ENCODE measurements around the gene KIFBP.

KIFBP gene

DNA sequence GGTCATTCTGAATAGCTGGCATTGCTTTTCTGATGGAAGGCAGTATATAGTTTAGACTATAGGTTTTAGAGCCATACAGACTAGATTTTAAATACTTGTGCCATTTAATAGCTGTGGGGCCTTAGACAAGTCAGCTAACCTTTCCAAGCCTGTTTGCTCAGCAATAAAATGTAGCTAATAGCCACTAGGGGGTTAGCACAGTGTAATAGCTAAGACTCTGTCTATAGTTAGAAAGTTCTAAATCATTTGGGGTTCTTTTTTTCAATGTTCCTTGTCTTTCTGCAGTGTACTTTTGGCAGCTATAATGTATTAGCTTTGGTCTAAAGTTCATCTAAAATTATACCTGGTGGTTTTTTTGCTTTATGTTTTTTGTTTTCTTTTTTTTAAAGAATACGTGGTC is 7.5 kb upstream of the KIFBP start:
- Histone ChIP-seq H3K9me3 (ENCODE audit: insufficient read depth, low read length) (no peaks in the 10 kb centered on the region), H3K36me3 (ENCODE audit: low read length) (peaks cover 76% of the 10 kb centered on the region), H3K79me2 (ENCODE audit: insufficient read depth, low read length) (peaks cover 28% of the 10 kb centered on the region), H3K9me2 (replicated peaks; ENCODE audit: insufficient read depth, low read length) (no peaks in the 10 kb centered on the region), H3K4me2 (ENCODE audit: low read depth, low read length, poor library complexity, severe bottlenecking) (no peak overlapping the region), H4K20me1 (ENCODE audit: low read depth, low read length) (peaks cover 22% of the 10 kb centered on the region), H3F3A (ENCODE audit: insufficient read depth) (peaks cover 45% of the 10 kb centered on the region), H3K9ac (ENCODE audit: low read length) (no peak overlapping the region), H3K27ac (ENCODE audit: low read depth, low read length) (no peak overlapping the region), H2AFZ (ENCODE audit: low read depth, low read length, severe bottlenecking) (no peak overlapping the region), H3K27me3 (ENCODE audit: low read length) (no peaks in the 10 kb centered on the region), H3K4me3 (ENCODE audit: insufficient read depth, low read length, poor library complexity, severe bottlenecking) (no peak overlapping the region)
- TF ChIP-seq, protein P1, sequence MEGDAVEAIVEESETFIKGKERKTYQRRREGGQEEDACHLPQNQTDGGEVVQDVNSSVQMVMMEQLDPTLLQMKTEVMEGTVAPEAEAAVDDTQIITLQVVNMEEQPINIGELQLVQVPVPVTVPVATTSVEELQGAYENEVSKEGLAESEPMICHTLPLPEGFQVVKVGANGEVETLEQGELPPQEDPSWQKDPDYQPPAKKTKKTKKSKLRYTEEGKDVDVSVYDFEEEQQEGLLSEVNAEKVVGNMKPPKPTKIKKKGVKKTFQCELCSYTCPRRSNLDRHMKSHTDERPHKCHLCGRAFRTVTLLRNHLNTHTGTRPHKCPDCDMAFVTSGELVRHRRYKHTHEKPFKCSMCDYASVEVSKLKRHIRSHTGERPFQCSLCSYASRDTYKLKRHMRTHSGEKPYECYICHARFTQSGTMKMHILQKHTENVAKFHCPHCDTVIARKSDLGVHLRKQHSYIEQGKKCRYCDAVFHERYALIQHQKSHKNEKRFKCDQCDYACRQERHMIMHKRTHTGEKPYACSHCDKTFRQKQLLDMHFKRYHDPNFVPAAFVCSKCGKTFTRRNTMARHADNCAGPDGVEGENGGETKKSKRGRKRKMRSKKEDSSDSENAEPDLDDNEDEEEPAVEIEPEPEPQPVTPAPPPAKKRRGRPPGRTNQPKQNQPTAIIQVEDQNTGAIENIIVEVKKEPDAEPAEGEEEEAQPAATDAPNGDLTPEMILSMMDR (IDR thresholded peaks at IDR 0.05; ENCODE audit: insufficient read depth, low read length, poor library complexity, severe bottlenecking), result no peak
- no peak for TF ChIP-seq EZH2phosphoT487 (conservative IDR thresholded peaks at IDR 0.05; ENCODE audit: low read length)

- Histone ChIP-seq H2AFZ (ENCODE audit: low read depth, low read length, severe bottlenecking) (no peak overlapping the region), H3F3A (ENCODE audit: insufficient read depth) (peaks cover 45% of the 10 kb centered on the region), H4K20me1 (ENCODE audit: low read depth, low read length) (peaks cover 22% of the 10 kb centered on the region), H3K9me2 (replicated peaks; ENCODE audit: insufficient read depth, low read length) (no peaks in the 10 kb centered on the region), H3K36me3 (ENCODE audit: low read length) (peaks cover 70% of the 10 kb centered on the region), H3K9me3 (ENCODE audit: insufficient read depth, low read length) (no peaks in the 10 kb centered on the region), H3K27me3 (ENCODE audit: low read length) (no peaks in the 10 kb centered on the region), H3K4me3 (ENCODE audit: insufficient read depth, low read length, poor library complexity, severe bottlenecking) (no peak overlapping the region), H3K27ac (ENCODE audit: low read depth, low read length) (no peak overlapping the region), H3K79me2 (ENCODE audit: insufficient read depth, low read length) (peaks cover 22% of the 10 kb centered on the region), H3K4me2 (ENCODE audit: low read depth, low read length, poor library complexity, severe bottlenecking) (no peak overlapping the region), H3K9ac (ENCODE audit: low read length) (no peak overlapping the region)
- TF ChIP-seq, protein P1 (IDR thresholded peaks at IDR 0.05; ENCODE audit: insufficient read depth, low read length, poor library complexity, severe bottlenecking), result no peak
- TF ChIP-seq EZH2phosphoT487 (conservative IDR thresholded peaks at IDR 0.05; ENCODE audit: low read length), result no peak
Observed at GRCh38 chr10:68982389-68982788, 6.2 kb upstream of the KIFBP start.

DNA sequence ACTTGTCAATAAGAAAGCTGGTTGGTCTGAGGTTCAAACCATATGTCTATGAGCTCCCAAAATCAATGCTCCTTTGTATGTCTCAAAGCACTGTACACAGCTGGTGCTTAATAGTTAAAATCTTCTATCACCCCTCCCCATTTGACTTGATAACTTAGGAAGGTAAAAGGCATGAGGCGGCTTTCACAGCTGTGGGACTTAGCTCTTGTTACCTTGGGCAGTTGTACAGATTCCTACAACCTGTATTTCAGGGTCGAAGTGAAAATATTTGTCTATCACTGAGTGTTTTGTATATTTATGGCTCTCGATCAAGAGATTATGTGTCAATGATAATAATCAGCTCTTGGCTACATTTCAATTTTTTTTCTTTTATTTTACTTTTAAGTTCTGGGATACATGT is 992 bp upstream of the KIFBP start:
- Histone ChIP-seq H4K20me1 (ENCODE audit: low read depth, low read length) (peaks cover 7% of the 10 kb centered on the region), H3K36me3 (ENCODE audit: low read length) (peaks cover 27% of the 10 kb centered on the region), H3K9me2 (replicated peaks; ENCODE audit: insufficient read depth, low read length) (no peaks in the 10 kb centered on the region), H3K27me3 (ENCODE audit: low read length) (no peaks in the 10 kb centered on the region), H3K27ac (ENCODE audit: low read depth, low read length) (no peak overlapping the region), H2AFZ (ENCODE audit: low read depth, low read length, severe bottlenecking) (no peak overlapping the region), H3K4me2 (ENCODE audit: low read depth, low read length, poor library complexity, severe bottlenecking) (no peak overlapping the region), H3F3A (ENCODE audit: insufficient read depth) (peaks cover 48% of the 10 kb centered on the region), H3K9ac (ENCODE audit: low read length) (no peak overlapping the region), H3K4me3 (ENCODE audit: insufficient read depth, low read length, poor library complexity, severe bottlenecking) (no peak overlapping the region), H3K9me3 (ENCODE audit: insufficient read depth, low read length) (no peaks in the 10 kb centered on the region), H3K79me2 (ENCODE audit: insufficient read depth, low read length) (no peaks in the 10 kb centered on the region; the same call in 1 of the 2 replicates)
- TF ChIP-seq, protein P1 (IDR thresholded peaks at IDR 0.05; ENCODE audit: insufficient read depth, low read length, poor library complexity, severe bottlenecking), result no peak
- TF ChIP-seq EZH2phosphoT487 (conservative IDR thresholded peaks at IDR 0.05; ENCODE audit: low read length), result no peak
